ENCODE data around the gene GAN.

- no peak for TF ChIP-seq CTCF (IDR thresholded peaks at IDR 0.05)
- no peak for TF ChIP-seq EZH2phosphoT487 (IDR thresholded peaks at IDR 0.05)
These were observed 51.0 kb downstream of the GAN start for GRCh38 chr16:81365731-81366130.
